ENCODE results near the gene LINS1. TPM values are rescaled to one million over a fixed set of nuclear protein-coding genes. Genes with fewer than 3 reads are reported as not detected.
"Not testable (repeated sequence)": the region's sequence is repeated elsewhere in the genome, so short reads cannot be mapped to it uniquely, and the experiment has no call there.

LINS1 gene
- total and polyA plus RNA-seq, 4 donors, result 17.2 to 34.0 (median 24.5) TPM

- H3K4me1 ChIP-seq (ENCODE audit: control insufficient read depth, insufficient read depth, low read length), result no peaks in the 10 kb centered on the region
- no peaks in the 10 kb centered on the region for H3K36me3 ChIP-seq (ENCODE audit: control insufficient read depth, insufficient read depth, low read length)
- WGBS (ENCODE audit: insufficient coverage), result 100% methylated on average over 1 of the region's 3 CpGs
- no peaks in the 10 kb centered on the region for H3K27me3 ChIP-seq (ENCODE audit: control insufficient read depth, insufficient read depth, low read length)
- H3K9me3 ChIP-seq (ENCODE audit: control insufficient read depth, insufficient read depth, low read length), result peaks cover 11% of the 10 kb centered on the region
- H3K27ac ChIP-seq (ENCODE audit: low read depth, low read length), result no peak overlapping the region
- H3K4me3 ChIP-seq (ENCODE audit: low read depth, low read length), result no peak overlapping the region
- no peak for DNase-seq (ENCODE audit: low read depth in 4 of 6, low spot score in 6 of 6)
Observed at GRCh38 chr15:100592898-100593297, 9.1 kb downstream of the LINS1 start.

- no peaks in the 10 kb centered on the region for H3K36me3 ChIP-seq (ENCODE audit: control insufficient read depth, insufficient read depth, low read length)
- no peak overlapping the region for H3K27ac ChIP-seq (ENCODE audit: low read depth, low read length)
- WGBS (ENCODE audit: insufficient coverage), result no CpG with 5 or more reads among the region's 2 CpGs
- H3K4me3 ChIP-seq (ENCODE audit: low read depth, low read length), result no peak overlapping the region
- H3K4me1 ChIP-seq (ENCODE audit: control insufficient read depth, insufficient read depth, low read length), result no peaks in the 10 kb centered on the region
- peaks cover 14% of the 10 kb centered on the region for H3K9me3 ChIP-seq (ENCODE audit: control insufficient read depth, insufficient read depth, low read length)
- no peaks in the 10 kb centered on the region for H3K27me3 ChIP-seq (ENCODE audit: control insufficient read depth, insufficient read depth, low read length)
- no peak for DNase-seq (ENCODE audit: low read depth in 4 of 6, low spot score in 6 of 6)
Observed at GRCh38 chr15:100591835-100592234, 10.1 kb downstream of the LINS1 start.

GRCh38 chr15:100591163-100591562, 10.8 kb downstream of the LINS1 start:
- peaks cover 14% of the 10 kb centered on the region for H3K9me3 ChIP-seq (ENCODE audit: control insufficient read depth, insufficient read depth, low read length)
- not testable (repeated sequence) for H3K36me3 ChIP-seq (ENCODE audit: control insufficient read depth, insufficient read depth, low read length); H3K27ac ChIP-seq (ENCODE audit: low read depth, low read length); H3K4me1 ChIP-seq (ENCODE audit: control insufficient read depth, insufficient read depth, low read length); H3K27me3 ChIP-seq (ENCODE audit: control insufficient read depth, insufficient read depth, low read length); DNase-seq (ENCODE audit: low read depth in 4 of 6, low spot score in 6 of 6); H3K4me3 ChIP-seq (ENCODE audit: low read depth, low read length)
- no CpG with 5 or more reads among the region's 2 CpGs for WGBS (ENCODE audit: insufficient coverage)

GRCh38 chr15:100588638-100589242, 13.2 kb downstream of the LINS1 start:
- 100% methylated on average over 1 of the region's 1 CpG for WGBS (ENCODE audit: insufficient coverage)
- H3K27ac ChIP-seq (ENCODE audit: low read depth, low read length), result no peak overlapping the region
- peaks cover 14% of the 10 kb centered on the region for H3K9me3 ChIP-seq (ENCODE audit: control insufficient read depth, insufficient read depth, low read length)
- no peaks in the 10 kb centered on the region for H3K27me3 ChIP-seq (ENCODE audit: control insufficient read depth, insufficient read depth, low read length)
- no peaks in the 10 kb centered on the region for H3K36me3 ChIP-seq (ENCODE audit: control insufficient read depth, insufficient read depth, low read length)
- H3K4me1 ChIP-seq (ENCODE audit: control insufficient read depth, insufficient read depth, low read length), result no peaks in the 10 kb centered on the region
- no peak overlapping the region for H3K4me3 ChIP-seq (ENCODE audit: low read depth, low read length)
- DNase-seq (ENCODE audit: low read depth in 4 of 6, low spot score in 6 of 6), result no peak

GRCh38 chr15:100580414-100580813, 21.6 kb downstream of the LINS1 start:
- Histone ChIP-seq H3K9me3 (ENCODE audit: control insufficient read depth, insufficient read depth, low read length) (no peaks in the 10 kb centered on the region), H3K27ac (ENCODE audit: low read depth, low read length) (no peak overlapping the region), H3K4me3 (ENCODE audit: low read depth, low read length) (no peak overlapping the region), H3K27me3 (ENCODE audit: control insufficient read depth, insufficient read depth, low read length) (no peaks in the 10 kb centered on the region), H3K36me3 (ENCODE audit: control insufficient read depth, insufficient read depth, low read length) (no peaks in the 10 kb centered on the region), H3K4me1 (ENCODE audit: control insufficient read depth, insufficient read depth, low read length) (no peaks in the 10 kb centered on the region)
- no peak for DNase-seq (ENCODE audit: low read depth in 4 of 6, low spot score in 6 of 6)
- 93% methylated on average over 2 of the region's 4 CpGs for WGBS (ENCODE audit: insufficient coverage)

- H3K9me3 ChIP-seq (ENCODE audit: control insufficient read depth, insufficient read depth, low read length), result no peaks in the 10 kb centered on the region
- H3K27me3 ChIP-seq (ENCODE audit: control insufficient read depth, insufficient read depth, low read length), result no peaks in the 10 kb centered on the region
- peaks cover 13% of the 10 kb centered on the region for H3K36me3 ChIP-seq (ENCODE audit: control insufficient read depth, insufficient read depth, low read length)
- WGBS (ENCODE audit: insufficient coverage), result 100% methylated on average over 3 of the region's 4 CpGs
- DNase-seq (ENCODE audit: low read depth in 4 of 6, low spot score in 6 of 6), result no peak
- H3K27ac ChIP-seq (ENCODE audit: low read depth, low read length), result no peak overlapping the region
- no peak overlapping the region for H3K4me3 ChIP-seq (ENCODE audit: low read depth, low read length)
- H3K4me1 ChIP-seq (ENCODE audit: control insufficient read depth, insufficient read depth, low read length), result no peaks in the 10 kb centered on the region
Observed at GRCh38 chr15:100573526-100573925, 28.5 kb downstream of the LINS1 start.

GRCh38 chr15:100572362-100572983, 29.5 kb downstream of the LINS1 start:
- no peak overlapping the region for H3K4me3 ChIP-seq (ENCODE audit: low read depth, low read length)
- no peaks in the 10 kb centered on the region for H3K9me3 ChIP-seq (ENCODE audit: control insufficient read depth, insufficient read depth, low read length)
- H3K27ac ChIP-seq (ENCODE audit: low read depth, low read length), result no peak overlapping the region
- H3K36me3 ChIP-seq (ENCODE audit: control insufficient read depth, insufficient read depth, low read length), result peaks cover 17% of the 10 kb centered on the region
- WGBS (ENCODE audit: insufficient coverage), result no CpG with 5 or more reads among the region's 4 CpGs
- DNase-seq (ENCODE audit: low read depth in 4 of 6, low spot score in 6 of 6), result peak in 3 of 6 donors; percentile 11 to 66 (median 44)
- H3K27me3 ChIP-seq (ENCODE audit: control insufficient read depth, insufficient read depth, low read length), result no peaks in the 10 kb centered on the region
- no peaks in the 10 kb centered on the region for H3K4me1 ChIP-seq (ENCODE audit: control insufficient read depth, insufficient read depth, low read length)

GRCh38 chr15:100571592-100572167, 30.3 kb downstream of the LINS1 start:
- Histone ChIP-seq H3K9me3 (ENCODE audit: control insufficient read depth, insufficient read depth, low read length) (no peaks in the 10 kb centered on the region), H3K4me3 (ENCODE audit: low read depth, low read length) (no peak overlapping the region), H3K4me1 (ENCODE audit: control insufficient read depth, insufficient read depth, low read length) (no peaks in the 10 kb centered on the region), H3K27me3 (ENCODE audit: control insufficient read depth, insufficient read depth, low read length) (no peaks in the 10 kb centered on the region), H3K36me3 (ENCODE audit: control insufficient read depth, insufficient read depth, low read length) (peaks cover 17% of the 10 kb centered on the region), H3K27ac (ENCODE audit: low read depth, low read length) (no peak overlapping the region)
- 97% methylated on average over 6 of the region's 6 CpGs for WGBS (ENCODE audit: insufficient coverage)
- DNase-seq (ENCODE audit: low read depth in 4 of 6, low spot score in 6 of 6), result no peak

- no peaks in the 10 kb centered on the region for H3K27me3 ChIP-seq (ENCODE audit: control insufficient read depth, insufficient read depth, low read length)
- WGBS (ENCODE audit: insufficient coverage), result no CpG with 5 or more reads among the region's 4 CpGs
- H3K36me3 ChIP-seq (ENCODE audit: control insufficient read depth, insufficient read depth, low read length), result peaks cover 17% of the 10 kb centered on the region
- no peak overlapping the region for H3K27ac ChIP-seq (ENCODE audit: low read depth, low read length)
- H3K4me1 ChIP-seq (ENCODE audit: control insufficient read depth, insufficient read depth, low read length), result no peaks in the 10 kb centered on the region
- no peaks in the 10 kb centered on the region for H3K9me3 ChIP-seq (ENCODE audit: control insufficient read depth, insufficient read depth, low read length)
- no peak overlapping the region for H3K4me3 ChIP-seq (ENCODE audit: low read depth, low read length)
- DNase-seq (ENCODE audit: low read depth in 4 of 6, low spot score in 6 of 6), result no peak
Observed at GRCh38 chr15:100570735-100571313, 31.2 kb downstream of the LINS1 start.
